Fibroblast of pulmonary artery (primary cell): Measurements from ENCODE around the gene PFDN2.

ENCODE experiments used
- DNase-seq: peaks from one replicate; pipeline ENCODE4 v3.0.0-alpha.2; 2010; ENCODE audit warnings: low read depth
- H3K4me3 ChIP-seq: replicated peaks from 2 replicates; pipeline ENCODE4 v1.5.1; 2011; ENCODE audit warnings: low read depth, mild to moderate bottlenecking, control low read depth, low read length, moderate library complexity
- CTCF ChIP-seq: IDR thresholded peaks from 2 replicates; pipeline ENCODE4 v1.5.1; 2011; ENCODE audit warnings: mild to moderate bottlenecking, control low read depth, low read length, inconsistent platforms; ENCODE audit errors: missing control alignments

PFDN2 gene

GRCh38 chr1:161130266-161130665 is 12.4 kb upstream of the PFDN2 start:
- no peak for DNase-seq
- no peak overlapping the region for H3K4me3 ChIP-seq
- no peak for TF ChIP-seq CTCF

- no peak for TF ChIP-seq CTCF
- no peak overlapping the region for H3K4me3 ChIP-seq
- no peak for DNase-seq
Observed at GRCh38 chr1:161128591-161129420, 11.0 kb upstream of the PFDN2 start.

GRCh38 chr1:161127649-161128048 is 9.8 kb upstream of the PFDN2 start:
- no peak overlapping the region for H3K4me3 ChIP-seq
- TF ChIP-seq CTCF: no peak
- no peak for DNase-seq

- no peak overlapping the region for H3K4me3 ChIP-seq
- DNase-seq: no peak
- TF ChIP-seq CTCF: no peak
Observed at GRCh38 chr1:161122967-161123366, 5.1 kb upstream of the PFDN2 start.

- DNase-seq: no peak
- H3K4me3 ChIP-seq: no peak overlapping the region
- TF ChIP-seq CTCF: no peak
Observed at GRCh38 chr1:161121834-161122233, 4.0 kb upstream of the PFDN2 start.

GRCh38 chr1:161121042-161121650 is 3.3 kb upstream of the PFDN2 start:
- TF ChIP-seq CTCF: no peak
- no peak for DNase-seq
- H3K4me3 ChIP-seq: no peak overlapping the region
